ENCODE data around the gene SLC8A3. TPM values are rescaled to one million over a fixed set of nuclear protein-coding genes. Genes with fewer than 3 reads are reported as not detected.

SLC8A3 gene
- total RNA-seq, 4 donors from 2014 or later, result 0.21 to 0.76 TPM; not detected in 2

DNA sequence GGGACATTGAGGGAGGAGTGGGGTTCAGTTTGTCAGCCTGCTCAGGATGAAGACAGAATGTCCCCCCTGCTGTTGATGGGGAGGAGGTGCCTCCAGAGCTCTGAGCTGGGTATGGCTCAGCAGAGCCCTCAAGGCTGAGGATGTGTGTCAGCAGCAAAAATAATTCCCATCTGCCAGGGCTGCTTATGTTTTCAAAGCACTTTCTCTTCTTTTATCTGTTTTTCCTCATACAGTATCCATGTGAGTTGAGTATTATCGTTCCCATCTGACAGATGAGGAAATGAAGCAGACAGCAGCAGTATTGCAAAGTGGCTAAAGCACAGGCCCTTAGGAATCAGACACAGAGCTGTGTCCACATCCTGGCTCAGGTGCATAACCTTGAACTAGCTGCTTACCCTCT lies 94.1 kb downstream of the SLC8A3 start:
- Histone ChIP-seq H3K36me3 (no peaks in the 10 kb centered on the region), H3K27ac (no peak overlapping the region), H3K27me3 (no peaks in the 10 kb centered on the region), H3K4me1 (no peaks in the 10 kb centered on the region), H3K4me3 (no peak overlapping the region), H3K9me3 (no peaks in the 10 kb centered on the region)
- DNase-seq (ENCODE audit: low spot score in 2 of 2), result no peak
- WGBS, result 80% methylated on average over 1 of the region's 1 CpG
- TF ChIP-seq POLR2A (IDR thresholded peaks at IDR 0.05), result no peak
- TF ChIP-seq, protein P1, sequence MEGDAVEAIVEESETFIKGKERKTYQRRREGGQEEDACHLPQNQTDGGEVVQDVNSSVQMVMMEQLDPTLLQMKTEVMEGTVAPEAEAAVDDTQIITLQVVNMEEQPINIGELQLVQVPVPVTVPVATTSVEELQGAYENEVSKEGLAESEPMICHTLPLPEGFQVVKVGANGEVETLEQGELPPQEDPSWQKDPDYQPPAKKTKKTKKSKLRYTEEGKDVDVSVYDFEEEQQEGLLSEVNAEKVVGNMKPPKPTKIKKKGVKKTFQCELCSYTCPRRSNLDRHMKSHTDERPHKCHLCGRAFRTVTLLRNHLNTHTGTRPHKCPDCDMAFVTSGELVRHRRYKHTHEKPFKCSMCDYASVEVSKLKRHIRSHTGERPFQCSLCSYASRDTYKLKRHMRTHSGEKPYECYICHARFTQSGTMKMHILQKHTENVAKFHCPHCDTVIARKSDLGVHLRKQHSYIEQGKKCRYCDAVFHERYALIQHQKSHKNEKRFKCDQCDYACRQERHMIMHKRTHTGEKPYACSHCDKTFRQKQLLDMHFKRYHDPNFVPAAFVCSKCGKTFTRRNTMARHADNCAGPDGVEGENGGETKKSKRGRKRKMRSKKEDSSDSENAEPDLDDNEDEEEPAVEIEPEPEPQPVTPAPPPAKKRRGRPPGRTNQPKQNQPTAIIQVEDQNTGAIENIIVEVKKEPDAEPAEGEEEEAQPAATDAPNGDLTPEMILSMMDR (IDR thresholded peaks at IDR 0.05), result no peak
- TF ChIP-seq POLR2AphosphoS5 (IDR thresholded peaks at IDR 0.05), result no peak
- no peak for TF ChIP-seq EP300 (IDR thresholded peaks at IDR 0.05)

DNA sequence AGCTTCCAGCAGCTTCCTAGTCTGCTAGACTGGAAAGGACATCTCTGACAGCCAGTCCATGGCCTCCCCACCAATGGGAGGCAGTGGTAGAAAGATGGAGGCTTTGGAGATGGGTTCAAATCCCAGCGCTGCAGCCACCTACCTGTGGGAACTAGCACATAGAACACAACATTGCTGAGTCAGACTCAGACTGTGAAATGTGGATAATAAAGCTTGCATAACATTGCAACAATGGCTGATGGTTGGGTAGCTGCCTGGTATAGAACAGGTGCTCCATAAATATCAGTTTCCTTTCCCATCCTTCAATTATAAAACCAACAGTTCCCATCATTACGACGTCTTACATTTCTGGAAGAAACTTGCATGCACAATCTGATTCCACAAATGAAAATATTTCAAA lies 94.6 kb downstream of the SLC8A3 start:
- Histone ChIP-seq H3K27me3 (no peaks in the 10 kb centered on the region), H3K36me3 (no peaks in the 10 kb centered on the region), H3K4me3 (no peak overlapping the region), H3K4me1 (no peaks in the 10 kb centered on the region), H3K27ac (no peak overlapping the region), H3K9me3 (no peaks in the 10 kb centered on the region)
- TF ChIP-seq POLR2AphosphoS5 (IDR thresholded peaks at IDR 0.05) (no peak), POLR2A (IDR thresholded peaks at IDR 0.05) (no peak), EP300 (IDR thresholded peaks at IDR 0.05) (no peak)
- TF ChIP-seq, protein P1 (IDR thresholded peaks at IDR 0.05), result no peak
- no peak for DNase-seq (ENCODE audit: low spot score in 2 of 2)
- 94% methylated on average over 3 of the region's 3 CpGs for WGBS

DNA sequence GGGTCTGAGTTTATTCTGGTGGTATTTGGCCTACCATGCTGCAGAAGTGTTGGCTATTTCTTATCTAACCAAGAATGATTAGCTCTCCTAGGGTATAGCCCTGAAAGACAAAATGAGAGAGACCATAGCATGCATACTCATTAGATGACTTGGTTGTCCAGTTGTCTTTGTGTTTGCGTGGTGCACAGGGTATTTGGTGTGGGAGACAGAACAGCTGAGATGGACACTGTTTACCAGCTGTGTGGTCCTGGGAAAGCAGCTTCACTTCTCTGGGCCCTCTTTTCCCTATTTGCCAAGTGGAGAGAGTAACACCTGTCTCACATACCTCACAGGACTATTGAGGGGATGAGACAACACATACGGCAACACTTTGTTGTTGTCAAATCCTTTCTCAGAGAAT lies 95.6 kb downstream of the SLC8A3 start:
- no peaks in the 10 kb centered on the region for H3K27me3 ChIP-seq
- 87% methylated on average over 2 of the region's 2 CpGs for WGBS
- H3K4me1 ChIP-seq, result no peaks in the 10 kb centered on the region
- H3K4me3 ChIP-seq, result no peak overlapping the region
- DNase-seq (ENCODE audit: low spot score in 2 of 2), result no peak
- TF ChIP-seq POLR2AphosphoS5 (IDR thresholded peaks at IDR 0.05) (no peak), EP300 (IDR thresholded peaks at IDR 0.05) (no peak), POLR2A (IDR thresholded peaks at IDR 0.05) (no peak)
- TF ChIP-seq, protein P1 (IDR thresholded peaks at IDR 0.05), result no peak
- no peaks in the 10 kb centered on the region for H3K36me3 ChIP-seq
- H3K27ac ChIP-seq, result no peak overlapping the region
- H3K9me3 ChIP-seq, result no peaks in the 10 kb centered on the region

DNA sequence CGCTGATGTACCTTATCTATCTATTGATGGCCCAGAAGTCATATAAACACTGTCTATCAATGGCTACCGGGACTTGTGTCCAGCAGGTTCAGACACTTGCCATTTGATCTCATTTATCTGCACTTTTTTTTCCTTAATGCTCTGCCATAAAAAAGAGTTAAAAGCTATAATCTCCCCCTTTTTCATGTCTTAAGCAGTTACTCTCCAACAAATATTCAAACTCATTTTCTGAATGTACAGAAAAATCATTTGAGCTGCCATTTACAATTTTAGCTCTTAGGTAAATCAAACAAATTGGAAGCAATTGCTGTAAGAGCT lies 101.4 kb downstream of the SLC8A3 start:
- DNase-seq (ENCODE audit: low spot score in 2 of 2), result no peak
- Histone ChIP-seq H3K4me1 (no peaks in the 10 kb centered on the region), H3K9me3 (no peaks in the 10 kb centered on the region), H3K4me3 (no peak overlapping the region), H3K27me3 (no peaks in the 10 kb centered on the region), H3K27ac (no peak overlapping the region), H3K36me3 (no peaks in the 10 kb centered on the region)
- 14% methylated on average over 2 of the region's 2 CpGs for WGBS
- TF ChIP-seq, protein P1 (IDR thresholded peaks at IDR 0.05), result no peak
- no peak for TF ChIP-seq POLR2AphosphoS5 (IDR thresholded peaks at IDR 0.05)
- no peak for TF ChIP-seq POLR2A (IDR thresholded peaks at IDR 0.05)
- no peak for TF ChIP-seq EP300 (IDR thresholded peaks at IDR 0.05)

DNA sequence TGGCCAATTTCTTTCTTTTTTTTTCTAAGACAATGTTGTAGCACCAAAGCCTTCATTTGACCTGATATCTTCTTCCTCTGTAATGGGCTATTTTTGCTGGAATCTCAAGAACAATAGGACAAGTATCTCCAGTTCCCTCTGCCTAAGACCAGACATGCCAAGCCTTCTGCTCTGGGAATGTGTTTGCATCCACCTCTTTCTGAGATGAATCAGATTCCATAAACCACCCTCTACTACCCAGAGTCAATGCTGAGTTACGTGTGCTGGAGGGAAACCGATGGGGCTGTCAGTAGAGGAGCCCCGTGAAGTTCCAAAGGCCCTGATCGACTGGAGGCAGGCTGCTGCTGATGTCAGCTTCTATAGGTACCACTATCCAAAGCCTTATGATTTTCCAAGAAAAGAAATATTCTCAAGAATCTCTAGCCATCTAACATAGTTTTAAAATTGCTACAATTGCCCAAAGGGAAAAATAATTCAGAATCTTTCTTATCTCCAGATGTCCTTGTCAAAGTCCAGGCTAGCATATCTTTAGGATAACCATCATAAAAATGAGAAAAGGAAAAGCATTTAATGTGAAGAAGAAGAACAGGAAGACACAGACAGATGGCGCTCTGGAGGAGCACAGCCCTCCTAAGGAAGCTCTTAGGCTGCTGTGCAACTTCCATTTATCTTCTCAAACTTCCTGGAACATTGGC lies 101.9 kb downstream of the SLC8A3 start:
- Histone ChIP-seq H3K4me3 (no peak overlapping the region), H3K27ac (no peak overlapping the region), H3K4me1 (no peaks in the 10 kb centered on the region), H3K36me3 (no peaks in the 10 kb centered on the region), H3K27me3 (no peaks in the 10 kb centered on the region), H3K9me3 (no peaks in the 10 kb centered on the region)
- WGBS, result 39% methylated on average over 5 of the region's 5 CpGs
- DNase-seq (ENCODE audit: low spot score in 2 of 2), result no peak
- TF ChIP-seq, protein P1 (IDR thresholded peaks at IDR 0.05), result peak in 1 of 2 donors; percentile 22
- TF ChIP-seq POLR2AphosphoS5 (IDR thresholded peaks at IDR 0.05), result no peak
